ENCODE results near the gene ELMO1.

ELMO1 gene

DNA sequence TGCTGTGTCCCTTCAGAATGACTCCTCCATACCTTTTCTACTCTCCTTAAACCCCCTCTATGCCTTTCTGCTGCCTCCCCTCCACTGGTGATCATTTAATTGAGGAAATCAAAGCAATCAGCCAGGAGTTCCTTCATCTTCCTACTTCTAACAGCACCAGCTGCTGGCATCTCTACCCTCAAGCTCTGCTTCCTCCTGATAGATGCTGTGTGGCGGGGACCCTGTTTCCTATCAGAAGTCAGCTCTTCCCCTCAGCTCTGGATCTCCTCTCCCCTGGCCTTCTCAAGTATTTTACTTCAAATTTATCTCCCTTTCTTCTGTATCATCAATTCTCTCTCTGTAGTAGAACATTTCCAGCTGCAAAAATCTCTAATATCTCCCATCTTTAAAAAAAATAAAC, 183.7 kb downstream of the ELMO1 start:
- H3K27me3 ChIP-seq (ENCODE audit: insufficient read depth, low read depth, severe bottlenecking) = no peaks in the 10 kb centered on the region
- H3K9me3 ChIP-seq (ENCODE audit: severe bottlenecking) = no peaks in the 10 kb centered on the region
- H3K36me3 ChIP-seq = no peaks in the 10 kb centered on the region
- no peak for TF ChIP-seq CTCF (IDR thresholded peaks at IDR 0.05; ENCODE audit: low read depth, low read length)
- no peak for DNase-seq
- H3K27ac ChIP-seq = no peak overlapping the region
- no peak overlapping the region for H3K4me3 ChIP-seq (ENCODE audit: low read depth, low read length)

GRCh38 chr7:37262181-37262580, 186.5 kb downstream of the ELMO1 start:
- DNase-seq = no peak
- H3K36me3 ChIP-seq = no peaks in the 10 kb centered on the region
- TF ChIP-seq CTCF (IDR thresholded peaks at IDR 0.05; ENCODE audit: low read depth, low read length) = no peak

DNA sequence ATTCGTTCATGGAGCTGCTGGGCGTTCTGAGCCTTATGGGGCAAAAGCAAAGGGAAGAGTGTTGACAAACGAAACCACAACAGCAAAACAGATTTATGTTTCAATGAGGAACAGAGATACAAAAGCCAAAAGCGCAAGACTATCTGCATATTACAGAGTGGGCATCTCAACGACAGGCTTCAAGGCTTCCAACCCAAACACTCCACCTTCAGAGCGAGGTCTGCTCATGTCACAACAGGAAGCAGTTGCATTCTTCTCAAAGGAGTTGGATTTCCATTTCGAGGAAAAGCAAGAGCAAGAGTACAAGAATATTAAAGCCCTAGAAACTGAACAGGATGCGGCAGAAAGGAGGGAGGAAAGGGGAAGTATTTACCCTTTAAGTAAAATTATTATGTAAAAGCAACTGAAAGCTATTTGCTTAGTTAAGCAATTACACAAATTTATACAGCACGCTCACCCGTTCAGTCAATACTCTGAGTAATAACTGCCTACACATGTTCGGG, 189.3 kb downstream of the ELMO1 start:
- no peak for DNase-seq
- TF ChIP-seq CTCF (IDR thresholded peaks at IDR 0.05; ENCODE audit: low read depth, low read length) = no peak
- H3K27ac ChIP-seq = no peak overlapping the region
- H3K36me3 ChIP-seq = no peaks in the 10 kb centered on the region
- no peak overlapping the region for H3K4me3 ChIP-seq (ENCODE audit: low read depth, low read length)
- H3K9me3 ChIP-seq (ENCODE audit: severe bottlenecking) = no peaks in the 10 kb centered on the region
- H3K27me3 ChIP-seq (ENCODE audit: insufficient read depth, low read depth, severe bottlenecking) = no peaks in the 10 kb centered on the region

More at GRCh38 chr7:37262181-37262580, 186.5 kb downstream of the ELMO1 start:
- no peaks in the 10 kb centered on the region for H3K9me3 ChIP-seq (ENCODE audit: severe bottlenecking)
- no peak overlapping the region for H3K4me3 ChIP-seq (ENCODE audit: low read depth, low read length)
- no peaks in the 10 kb centered on the region for H3K27me3 ChIP-seq (ENCODE audit: insufficient read depth, low read depth, severe bottlenecking)
- no peak overlapping the region for H3K27ac ChIP-seq

- Histone ChIP-seq H3K4me3 (ENCODE audit: low read depth, low read length) (no peak overlapping the region), H3K9me3 (ENCODE audit: severe bottlenecking) (no peaks in the 10 kb centered on the region), H3K36me3 (no peaks in the 10 kb centered on the region), H3K27ac (no peak overlapping the region), H3K27me3 (ENCODE audit: insufficient read depth, low read depth, severe bottlenecking) (no peaks in the 10 kb centered on the region)
- DNase-seq = no peak
- TF ChIP-seq CTCF (IDR thresholded peaks at IDR 0.05; ENCODE audit: low read depth, low read length) = no peak
Observed at GRCh38 chr7:37256631-37257030, 192.0 kb downstream of the ELMO1 start.

DNA sequence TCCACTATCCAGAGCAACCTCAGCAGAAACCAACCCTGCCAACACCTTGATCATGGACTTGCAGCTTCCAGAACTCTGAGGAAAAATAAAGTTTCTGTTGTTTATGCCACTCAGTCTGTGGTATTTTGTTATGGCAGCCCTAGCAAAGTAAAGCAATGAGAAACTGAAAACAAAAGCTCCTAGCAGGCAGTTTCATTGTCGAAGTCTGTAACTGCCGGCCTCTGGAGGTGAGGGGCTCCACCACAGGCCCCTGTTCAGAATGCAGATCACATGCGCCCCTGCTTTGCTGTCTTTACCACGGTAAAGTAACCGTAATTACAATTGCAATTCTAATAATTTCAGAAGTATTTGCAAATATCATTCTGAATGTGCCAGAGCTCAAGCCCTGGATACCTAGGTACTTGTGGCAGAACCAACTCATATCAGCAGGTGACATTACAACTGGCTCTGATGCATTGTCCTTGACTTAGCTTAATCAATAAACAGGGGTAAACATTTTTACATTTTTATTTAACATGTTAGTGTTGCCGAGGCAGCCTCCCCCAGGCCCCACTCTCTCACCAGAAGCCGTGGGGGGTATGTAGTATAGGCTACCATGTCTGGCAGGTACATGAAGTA, 193.2 kb downstream of the ELMO1 start:
- Histone ChIP-seq H3K27ac (no peak overlapping the region), H3K27me3 (ENCODE audit: insufficient read depth, low read depth, severe bottlenecking) (no peaks in the 10 kb centered on the region), H3K36me3 (no peaks in the 10 kb centered on the region), H3K9me3 (ENCODE audit: severe bottlenecking) (no peaks in the 10 kb centered on the region), H3K4me3 (ENCODE audit: low read depth, low read length) (no peak overlapping the region)
- DNase-seq = no peak
- no peak for TF ChIP-seq CTCF (IDR thresholded peaks at IDR 0.05; ENCODE audit: low read depth, low read length)

GRCh38 chr7:37251222-37251621, 197.4 kb downstream of the ELMO1 start:
- Histone ChIP-seq H3K36me3 (no peaks in the 10 kb centered on the region), H3K27me3 (ENCODE audit: insufficient read depth, low read depth, severe bottlenecking) (no peaks in the 10 kb centered on the region), H3K9me3 (ENCODE audit: severe bottlenecking) (no peaks in the 10 kb centered on the region), H3K4me3 (ENCODE audit: low read depth, low read length) (no peak overlapping the region), H3K27ac (no peak overlapping the region)
- no peak for TF ChIP-seq CTCF (IDR thresholded peaks at IDR 0.05; ENCODE audit: low read depth, low read length)
- no peak for DNase-seq

All from WERI-Rb-1 (cell line).